Measurements from ENCODE around the gene PCK2.
A peak's percentile ranks its signal among the peaks of the same experiment; 100 is the strongest.

PCK2 gene

DNA sequence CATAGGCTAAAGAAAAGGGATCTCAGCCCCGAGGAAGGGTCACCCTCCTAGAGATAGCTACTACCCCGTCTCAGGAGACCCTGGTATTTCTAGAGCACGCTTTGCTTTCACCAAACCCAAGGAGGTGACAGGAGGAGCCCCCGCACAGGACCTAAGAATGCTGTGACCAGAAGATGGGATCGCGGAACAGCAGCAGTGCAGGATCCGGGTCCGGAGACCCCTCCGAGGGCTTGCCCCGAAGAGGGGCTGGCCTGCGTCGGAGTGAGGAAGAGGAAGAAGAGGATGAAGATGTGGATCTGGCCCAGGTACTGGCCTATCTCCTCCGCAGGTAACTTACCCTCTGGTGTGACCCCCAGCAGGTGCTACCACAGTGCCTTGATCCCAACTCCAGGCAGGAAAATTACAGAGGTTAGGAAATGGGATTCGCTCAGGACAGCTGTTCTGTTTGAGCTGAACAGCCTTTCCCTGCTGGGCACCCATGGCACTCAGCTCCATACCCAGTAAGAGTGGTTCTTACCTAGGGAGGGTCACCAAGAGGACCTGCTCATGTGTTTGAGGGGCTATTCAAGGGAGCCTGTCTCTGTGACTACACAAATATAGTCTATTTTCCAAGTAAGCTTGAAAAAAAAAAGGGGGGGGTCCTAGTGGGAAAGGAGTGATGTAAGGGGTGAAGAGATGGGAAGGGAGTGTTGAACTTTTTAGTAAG lies 21.5 kb downstream of the PCK2 start:
- in situ Hi-C loops (cut with HindIII; ENCODE audit: low sequenced_read_pairs) = no loop called here
- no peak for DNase-seq (ENCODE audit: low read depth)
- peak overlapping the region; percentile 94 for H3K4me3 ChIP-seq (ENCODE audit: low read depth, low read length)
- TF ChIP-seq CTCF (IDR thresholded peaks at IDR 0.05; ENCODE audit: low read depth, low read length, missing control alignments) = no peak

DNA sequence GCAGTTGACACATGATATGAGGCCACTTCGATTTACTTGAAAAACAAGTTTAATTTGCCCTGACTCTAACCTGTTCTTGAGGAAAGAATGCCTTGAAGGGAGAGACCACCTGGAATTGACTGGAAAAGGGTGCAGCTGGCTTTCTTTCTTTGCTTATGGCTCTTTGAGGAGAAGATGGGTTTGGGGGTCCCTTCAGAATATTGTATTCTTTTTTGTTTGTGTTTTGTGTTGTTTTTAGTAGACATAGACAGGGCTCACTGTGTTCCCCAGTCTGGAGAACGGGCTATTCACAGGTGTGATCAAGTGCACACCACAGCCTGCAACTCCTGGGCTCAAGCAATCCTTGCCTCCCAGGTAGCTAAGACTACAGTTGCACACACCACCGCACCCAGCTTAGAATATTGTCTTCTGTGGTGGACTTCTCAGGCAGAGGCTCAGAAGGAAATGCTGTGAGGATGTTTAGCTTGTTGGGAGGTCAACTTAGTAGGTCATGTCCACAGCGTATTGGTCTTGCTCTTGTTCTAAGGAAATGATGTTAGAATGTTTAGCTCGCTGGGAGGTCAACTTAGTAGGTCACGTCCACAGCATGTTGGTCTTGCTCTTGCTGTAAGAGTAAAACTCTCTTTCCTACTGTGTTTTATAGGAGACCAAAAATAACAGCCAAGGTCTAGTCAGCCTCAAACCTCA lies 22.2 kb downstream of the PCK2 start:
- in situ Hi-C loops (cut with HindIII; ENCODE audit: low sequenced_read_pairs) = no loop called here
- no peak for DNase-seq (ENCODE audit: low read depth)
- no peak overlapping the region for H3K4me3 ChIP-seq (ENCODE audit: low read depth, low read length)
- TF ChIP-seq CTCF (IDR thresholded peaks at IDR 0.05; ENCODE audit: low read depth, low read length, missing control alignments) = no peak

DNA sequence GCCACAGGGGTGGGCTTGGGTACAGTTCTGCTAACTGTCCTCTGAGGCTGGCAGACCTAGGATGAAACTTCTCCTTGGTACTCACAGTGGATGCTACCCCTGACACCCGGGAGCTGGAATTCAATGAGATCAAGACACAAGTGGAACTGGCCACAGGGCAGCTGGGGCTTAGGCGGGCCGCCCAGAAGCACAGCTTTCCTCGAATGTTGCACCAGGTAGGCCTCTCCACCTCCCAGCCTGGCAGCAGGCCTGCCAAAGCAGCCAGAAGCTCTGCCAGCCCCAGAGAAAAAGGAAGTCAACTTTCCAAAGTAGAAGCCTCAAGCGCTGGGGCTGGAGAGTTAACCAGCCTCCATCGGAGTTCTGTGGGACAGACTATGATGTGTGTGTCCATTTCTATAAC lies 23.1 kb downstream of the PCK2 start:
- H3K4me3 ChIP-seq (ENCODE audit: low read depth, low read length) = no peak overlapping the region
- in situ Hi-C loops (cut with HindIII; ENCODE audit: low sequenced_read_pairs) = no loop called here
- DNase-seq (ENCODE audit: low read depth) = no peak
- no peak for TF ChIP-seq CTCF (IDR thresholded peaks at IDR 0.05; ENCODE audit: low read depth, low read length, missing control alignments)

DNA sequence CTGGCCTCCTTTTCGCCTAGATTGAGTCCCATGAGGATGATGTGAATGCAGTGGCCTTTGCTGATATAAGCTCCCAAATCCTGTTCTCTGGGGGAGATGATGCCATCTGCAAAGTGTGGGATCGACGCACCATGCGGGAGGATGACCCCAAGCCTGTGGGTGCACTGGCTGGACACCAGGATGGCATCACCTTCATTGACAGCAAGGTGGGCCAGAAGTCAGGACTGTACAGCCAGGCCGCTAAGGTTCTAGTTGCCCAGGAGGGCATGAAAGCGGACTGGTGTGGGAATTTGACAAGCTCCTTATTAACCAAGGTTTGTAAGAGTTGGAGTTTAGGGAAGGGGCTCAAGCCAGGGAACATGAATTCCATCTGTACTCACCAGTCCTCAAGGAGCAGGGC lies 25.6 kb downstream of the PCK2 start:
- no peak for TF ChIP-seq CTCF (IDR thresholded peaks at IDR 0.05; ENCODE audit: low read depth, low read length, missing control alignments)
- no peak overlapping the region for H3K4me3 ChIP-seq (ENCODE audit: low read depth, low read length)
- DNase-seq (ENCODE audit: low read depth) = no peak
- in situ Hi-C loops (cut with HindIII; ENCODE audit: low sequenced_read_pairs) = no loop called here

GRCh38 chr14:24121210-24121609 lies 27.1 kb downstream of the PCK2 start:
- H3K4me3 ChIP-seq (ENCODE audit: low read depth, low read length) = no peak overlapping the region
- in situ Hi-C loops (cut with HindIII; ENCODE audit: low sequenced_read_pairs) = no loop called here
- no peak for TF ChIP-seq CTCF (IDR thresholded peaks at IDR 0.05; ENCODE audit: low read depth, low read length, missing control alignments)
- DNase-seq (ENCODE audit: low read depth) = no peak

DNA sequence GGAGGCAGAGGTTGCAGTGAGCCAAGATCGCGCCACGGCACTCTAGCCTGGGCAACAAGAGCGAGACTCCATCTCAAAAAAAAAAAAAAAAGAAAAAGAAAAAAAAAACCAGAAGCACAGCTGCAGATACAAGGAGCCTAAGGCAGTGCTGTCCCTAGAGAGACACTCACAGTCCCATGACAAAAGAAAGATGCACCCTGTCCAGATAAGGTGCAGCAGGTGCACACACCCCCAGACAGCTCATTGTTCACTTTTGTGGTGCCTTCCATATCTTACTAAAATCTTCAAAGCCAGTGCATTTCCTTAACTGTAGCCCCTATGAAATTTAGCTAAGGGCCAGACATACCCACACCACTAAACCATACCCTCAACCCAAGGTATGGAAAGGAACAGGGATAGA lies 28.3 kb downstream of the PCK2 start:
- no peak for DNase-seq (ENCODE audit: low read depth)
- in situ Hi-C loops (cut with HindIII; ENCODE audit: low sequenced_read_pairs) = no loop called here
- no peak overlapping the region for H3K4me3 ChIP-seq (ENCODE audit: low read depth, low read length)
- no peak for TF ChIP-seq CTCF (IDR thresholded peaks at IDR 0.05; ENCODE audit: low read depth, low read length, missing control alignments)

Data from astrocyte of the cerebellum (primary cell).